Ovary (tissue), 3 donors: ENCODE results near the gene EWSR1.

Experiments used
- CTCF ChIP-seq, 3 donors: fragments of 450-650 bp in 2 of 3; fragments of 200-600 bp in 1 of 3; IDR thresholded peaks; one replicate each; pipeline versions ENCODE4 v1.5.1 to v1.8.0; 2016 to 2022; ENCODE audit warnings: antibody characterized with exemption in 3 of 3, mild to moderate bottlenecking in 1 of 3
- EP300 ChIP-seq: sonication (generic); formaldehyde crosslinking; IDR thresholded peaks from one replicate; pipeline ENCODE4 v1.6.1; 2017; ENCODE audit warnings: antibody characterized with exemption
- donor health status: DM: no; HTN: no; CAD: no.

- no peak for TF ChIP-seq CTCF (IDR thresholded peaks at IDR 0.05)
- no peak for TF ChIP-seq EP300
Measured at GRCh38 chr22:29307596-29308147, 39.6 kb downstream of the EWSR1 start.
